Stomach (tissue), 9 donors: ENCODE results near the gene SLAMF7. TPM values are rescaled to one million over a fixed set of nuclear protein-coding genes. Genes with fewer than 3 reads are reported as not detected.

Source experiments
- DNase-seq, 2 donors: peaks; one replicate each; pipeline versions ENCODE4 v3.0.0 to v3.0.0-alpha.2; 2013 to 2019
- H3K27ac ChIP-seq, 5 donors: fragments of 200-600 bp in 4 of 5; sonication (generic) in 4 of 5; one replicate each; pipeline ENCODE4 v1.5.1; 2013 to 2019; ENCODE audit warnings: mild to moderate bottlenecking in 1 of 5, moderate library complexity in 1 of 5
- H3K27me3 ChIP-seq, 3 donors: fragments of 200-600 bp; sonication (generic); one replicate each; pipeline ENCODE4 v1.5.1; 2017 to 2019; ENCODE audit warnings: mixed run types in 1 of 3
- H3K36me3 ChIP-seq, 4 donors: fragments of 200-600 bp; sonication (generic); 1 replicate in 3 of 4; 2 replicates in 1 of 4; pipeline ENCODE4 v1.5.1; 2016 to 2019
- H3K4me1 ChIP-seq, 4 donors: fragments of 200-600 bp; sonication (generic); one replicate each; pipeline ENCODE4 v1.5.1; 2016 to 2019
- H3K4me3 ChIP-seq, 4 donors: fragments of 200-600 bp; sonication (generic) in 3 of 4; one replicate each; pipeline ENCODE4 v1.5.1; 2016 to 2019; ENCODE audit warnings: mild to moderate bottlenecking in 1 of 4
- H3K9me3 ChIP-seq, 4 donors: fragments of 200-600 bp; sonication (generic); one replicate each; pipeline ENCODE4 v1.5.1; 2016 to 2019
- EP300 ChIP-seq: sonication (generic); formaldehyde crosslinking; IDR thresholded peaks from one replicate; pipeline ENCODE4 v1.6.1; 2017; ENCODE audit warnings: antibody characterized with exemption
- POLR2A ChIP-seq, 4 donors: fragments of 450-650 bp; IDR thresholded peaks; one replicate each; pipeline ENCODE4 v1.6.1; 2016; ENCODE audit warnings: antibody characterized with exemption in 4 of 4, control low read depth in 2 of 4, mild to moderate bottlenecking in 1 of 4, moderate library complexity in 1 of 4
- POLR2AphosphoS5 ChIP-seq, 3 donors: sonication (generic); formaldehyde crosslinking; IDR thresholded peaks; one replicate each; pipeline ENCODE4 v1.6.1; 2016; ENCODE audit warnings: antibody characterized with exemption in 3 of 3
- WGBS, 5 donors: extraction: QIAGEN DNeasy Blood & Tissue Kit in 3 of 5; methylation state at CpG; one replicate each; pipeline versions ENCODE4 v1.1.5 to v1.1.7; 2013 to 2018; 5-methylcytosine and 5-hydroxymethylcytosine counted together
- intact Hi-C: fragments of 100-400 bp; cut with DNase I; formaldehyde crosslinking; loops from one replicate; pipeline ENCODE4 v1.15.1; 2023; ENCODE audit warnings: low total_unique reads
- polyA plus RNA-seq, 3 donors: library from polyadenylated mRNA; stranded (reverse); fragments of 200-250 nt; gene quantifications; one replicate each; pipeline ENCODE4 v1.2.3, GENCODE V29; 2013
- total RNA-seq, 5 donors: library from RNA; depleted of rRNA; stranded (reverse); fragments of >200 nt; gene quantifications; one replicate each; pipeline versions ENCODE4 v1.1.0 to v1.2.3, GENCODE V29; 2014 to 2016
- TF ChIP-seq, protein P1 (sequence below), 7 experiments: fragments of 450-650 bp in 4 of 7; fragments of 200-600 bp in 3 of 7; sonication (generic) in 3 of 7; IDR thresholded peaks; one replicate each; pipeline ENCODE4 v1.5.1; 2016 to 2019; ENCODE audit warnings: antibody characterized with exemption in 7 of 7, control low read depth in 2 of 7, mild to moderate bottlenecking in 1 of 7
- donor health status: healthy with polysubstance abuse.
- donor health status: Bipolar disorder and iron deficiency.
- donor health status: healthy.

The SLAMF7 gene
- total and polyA plus RNA-seq, 8 donors, result 0.45 to 4.2 (median 2.0) TPM; not detected in 1

DNA sequence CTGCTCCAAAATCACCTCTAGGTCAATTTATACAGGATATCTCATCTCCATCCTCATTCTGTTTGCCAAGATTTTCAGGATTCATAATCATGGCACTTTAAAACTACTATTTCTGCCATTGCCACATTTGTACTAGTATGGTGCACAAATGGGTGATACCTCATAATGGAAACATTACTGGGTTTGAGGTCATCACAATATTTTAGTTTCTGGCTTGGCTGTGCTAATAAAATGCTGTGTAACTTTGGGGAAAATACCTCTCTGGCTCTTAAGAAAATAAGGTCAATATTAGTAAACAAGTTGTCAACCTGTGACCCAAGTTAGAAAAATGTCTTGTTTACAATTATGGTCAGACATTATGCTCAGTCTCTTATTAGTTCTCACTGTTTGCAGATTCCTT is 4.7 kb upstream of the SLAMF7 start:
- intact Hi-C loops, result no loop called here
- Histone ChIP-seq H3K9me3 (peaks cover 0 to 13% (median 2%) of the 10 kb centered on the region in 4 donors), H3K27ac (no peak overlapping the region), H3K27me3 (no peaks in the 10 kb centered on the region), H3K36me3 (no peaks in the 10 kb centered on the region), H3K4me3 (no peak overlapping the region), H3K4me1 (no peaks in the 10 kb centered on the region)
- DNase-seq, result no peak
- TF ChIP-seq, protein P1, sequence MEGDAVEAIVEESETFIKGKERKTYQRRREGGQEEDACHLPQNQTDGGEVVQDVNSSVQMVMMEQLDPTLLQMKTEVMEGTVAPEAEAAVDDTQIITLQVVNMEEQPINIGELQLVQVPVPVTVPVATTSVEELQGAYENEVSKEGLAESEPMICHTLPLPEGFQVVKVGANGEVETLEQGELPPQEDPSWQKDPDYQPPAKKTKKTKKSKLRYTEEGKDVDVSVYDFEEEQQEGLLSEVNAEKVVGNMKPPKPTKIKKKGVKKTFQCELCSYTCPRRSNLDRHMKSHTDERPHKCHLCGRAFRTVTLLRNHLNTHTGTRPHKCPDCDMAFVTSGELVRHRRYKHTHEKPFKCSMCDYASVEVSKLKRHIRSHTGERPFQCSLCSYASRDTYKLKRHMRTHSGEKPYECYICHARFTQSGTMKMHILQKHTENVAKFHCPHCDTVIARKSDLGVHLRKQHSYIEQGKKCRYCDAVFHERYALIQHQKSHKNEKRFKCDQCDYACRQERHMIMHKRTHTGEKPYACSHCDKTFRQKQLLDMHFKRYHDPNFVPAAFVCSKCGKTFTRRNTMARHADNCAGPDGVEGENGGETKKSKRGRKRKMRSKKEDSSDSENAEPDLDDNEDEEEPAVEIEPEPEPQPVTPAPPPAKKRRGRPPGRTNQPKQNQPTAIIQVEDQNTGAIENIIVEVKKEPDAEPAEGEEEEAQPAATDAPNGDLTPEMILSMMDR (IDR thresholded peaks at IDR 0.05), result no peak
- no peak for TF ChIP-seq POLR2AphosphoS5 (IDR thresholded peaks at IDR 0.05)
- no peak for TF ChIP-seq EP300
- TF ChIP-seq POLR2A (IDR thresholded peaks at IDR 0.05), result no peak

DNA sequence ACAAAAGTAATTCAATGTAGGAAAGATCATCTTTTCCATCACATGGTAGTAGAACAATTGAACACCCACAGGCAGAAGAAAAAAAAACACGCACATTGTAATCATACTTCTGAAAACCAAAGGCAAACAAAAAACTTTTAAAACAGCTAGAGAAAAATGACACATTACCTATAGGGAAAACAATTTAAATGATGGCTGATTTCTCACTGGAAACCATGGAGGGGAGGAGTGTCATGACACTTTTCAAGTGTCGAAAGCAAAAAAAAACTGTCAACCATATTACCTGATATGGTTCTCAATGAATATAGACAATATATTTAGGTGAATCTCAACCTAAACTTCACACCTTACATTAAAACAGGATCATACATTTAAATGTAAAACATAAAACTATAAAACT is 776 bp upstream of the SLAMF7 start:
- Histone ChIP-seq H3K4me3 (no peak overlapping the region), H3K9me3 (peaks cover 0 to 13% (median 2%) of the 10 kb centered on the region in 4 donors), H3K4me1 (no peaks in the 10 kb centered on the region), H3K27ac (no peak overlapping the region), H3K27me3 (no peaks in the 10 kb centered on the region), H3K36me3 (no peaks in the 10 kb centered on the region)
- DNase-seq, result no peak
- intact Hi-C loops, result no loop called here
- WGBS, 5 donors, result 68 to 89% (median 81%) methylated on average over 2 of the region's 2 CpGs
- no peak for TF ChIP-seq EP300
- TF ChIP-seq, protein P1 (IDR thresholded peaks at IDR 0.05), result no peak
- TF ChIP-seq POLR2AphosphoS5 (IDR thresholded peaks at IDR 0.05), result no peak
- no peak for TF ChIP-seq POLR2A (IDR thresholded peaks at IDR 0.05)

DNA sequence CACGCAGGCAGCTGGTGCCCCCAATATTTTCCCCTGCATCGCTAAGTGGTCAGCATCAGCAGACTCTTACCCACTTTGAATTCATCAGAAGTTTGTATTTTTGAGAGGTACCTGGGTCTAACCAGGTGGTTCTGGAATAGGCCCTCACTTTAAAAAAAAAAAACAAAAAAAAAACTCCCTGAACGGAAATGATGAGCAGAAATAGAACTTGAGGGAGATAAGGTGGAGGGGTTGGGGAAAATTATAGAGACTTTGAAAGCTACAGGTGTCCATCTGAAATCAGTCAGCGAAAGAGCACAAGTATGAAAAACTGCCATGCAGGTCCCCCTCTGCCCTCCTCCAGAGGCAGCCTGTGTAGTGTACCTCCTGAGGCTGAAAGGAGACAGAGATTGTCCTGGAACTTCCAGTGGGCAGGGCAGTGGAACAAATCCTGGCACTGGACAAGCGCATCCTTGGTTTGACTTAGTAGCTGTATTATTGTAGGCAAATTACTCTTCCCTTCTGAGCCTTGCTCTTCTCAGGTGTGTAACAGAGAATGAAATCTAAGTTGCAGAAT is 1.2 kb downstream of the SLAMF7 start:
- 82 to 95% (median 86%) methylated on average over 5 of the region's 5 CpGs for WGBS, 5 donors
- H3K4me3 ChIP-seq, result no peak overlapping the region
- TF ChIP-seq, protein P1 (IDR thresholded peaks at IDR 0.05), result no peak
- TF ChIP-seq POLR2A (IDR thresholded peaks at IDR 0.05) (no peak), POLR2AphosphoS5 (IDR thresholded peaks at IDR 0.05) (no peak), EP300 (no peak)
- intact Hi-C loops, result no loop called here
- no peaks in the 10 kb centered on the region for H3K36me3 ChIP-seq
- no peaks in the 10 kb centered on the region for H3K27me3 ChIP-seq
- H3K4me1 ChIP-seq, result no peaks in the 10 kb centered on the region
- peak overlapping the region in 2 of 5 donors; percentile 16 to 53 for H3K27ac ChIP-seq
- H3K9me3 ChIP-seq, result peaks cover 0 to 13% (median 2%) of the 10 kb centered on the region in 4 donors
- DNase-seq, result no peak

DNA sequence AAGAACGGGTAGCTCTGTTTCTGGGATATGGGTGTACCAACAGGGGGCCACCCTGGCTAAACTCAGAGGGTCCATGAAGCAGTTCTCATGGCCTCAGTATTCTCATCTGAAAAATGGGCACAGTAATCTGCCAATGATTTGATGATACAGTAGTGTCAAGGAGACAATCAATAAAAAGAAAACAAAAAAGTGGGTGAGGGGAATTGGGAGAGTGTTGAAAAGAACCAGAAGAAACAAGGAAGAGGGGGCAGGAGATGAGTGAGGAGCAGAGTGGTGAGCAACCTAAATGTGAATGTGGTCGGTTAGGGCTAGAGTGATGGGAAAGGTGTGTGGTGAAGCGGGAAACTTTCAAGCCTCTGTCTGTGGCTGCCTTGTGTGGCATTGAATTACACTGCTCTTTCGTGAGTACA is 2.0 kb downstream of the SLAMF7 start:
- WGBS, 5 donors, result 80 to 93% (median 87%) methylated on average over 4 of the region's 4 CpGs
- Histone ChIP-seq H3K36me3 (no peaks in the 10 kb centered on the region), H3K27me3 (no peaks in the 10 kb centered on the region), H3K27ac (peak overlapping the region in 1 of 5 donors; percentile 39), H3K9me3 (peaks cover 0 to 13% (median 2%) of the 10 kb centered on the region in 4 donors), H3K4me1 (no peaks in the 10 kb centered on the region), H3K4me3 (peak overlapping the region in 1 of 4 donors; percentile 6)
- TF ChIP-seq EP300, result no peak
- TF ChIP-seq, protein P1 (IDR thresholded peaks at IDR 0.05), result no peak
- TF ChIP-seq POLR2AphosphoS5 (IDR thresholded peaks at IDR 0.05), result no peak
- no peak for TF ChIP-seq POLR2A (IDR thresholded peaks at IDR 0.05)
- intact Hi-C loops, result no loop called here
- no peak for DNase-seq
